ENCODE data around the gene NRXN3. TPM values are rescaled to one million over a fixed set of nuclear protein-coding genes. Genes with fewer than 3 reads are reported as not detected.
A peak's percentile ranks its signal among the peaks of the same experiment; 100 is the strongest.

NRXN3 gene
- polyA plus RNA-seq, 1 of the 3 experiments (the other 2 are of a cell fraction) = 1.6 TPM

DNA sequence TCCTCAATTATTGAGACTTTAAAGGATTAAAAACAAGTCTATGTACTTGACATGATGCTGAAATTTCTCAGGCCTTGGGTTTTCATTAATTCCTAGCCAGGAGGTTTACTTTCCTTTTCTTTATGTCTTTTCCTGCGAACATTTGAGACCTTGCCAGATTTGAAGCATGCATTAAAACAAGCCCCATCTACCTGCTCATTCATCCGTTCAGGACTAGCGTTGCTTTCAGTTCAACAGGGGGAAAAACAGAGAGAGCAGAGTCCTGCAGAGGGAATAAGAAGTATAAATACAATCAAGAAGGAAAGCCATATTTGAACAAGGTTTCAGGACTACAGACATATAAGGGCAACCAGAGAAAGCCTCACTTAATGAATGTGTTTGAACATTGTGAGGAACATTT, 1498.8 kb downstream of the NRXN3 start:
- ChIA-PET POLR2A (no interaction called here), CTCF (no interaction called here)
- Histone ChIP-seq H3K27ac (ENCODE audit: low read depth in 2 of 2, low read length in 1 of 2) (no peak overlapping the region), H3K36me3 (replicated peaks in 1 of 2; ENCODE audit: control insufficient read depth in 1 of 2, insufficient read depth in 2 of 2, low read length in 1 of 2) (no peaks in the 10 kb centered on the region), H3F3A (replicated peaks; ENCODE audit: insufficient read depth) (no peaks in the 10 kb centered on the region), H3K4me2 (peak overlapping the region; percentile 12; the same call in 1 of the 2 replicates), H3K9me2 (no peaks in the 10 kb centered on the region), H2AFZ (ENCODE audit: low read depth) (peak overlapping the region; percentile 38), H3K9me3 (no peaks in the 10 kb centered on the region), H3K9ac (no peak overlapping the region), H3K4me3 (ENCODE audit: low read depth in 2 of 2, low read length in 1 of 2) (no peak overlapping the region), H3K27me3 (ENCODE audit: insufficient read depth) (no peaks in the 10 kb centered on the region), H3K4me1 (ENCODE audit: control insufficient read depth in 1 of 2, insufficient read depth in 2 of 2, low read depth in 1 of 2, low read length in 1 of 2) (no peaks in the 10 kb centered on the region; a peak in 1 of 4 replicates), H3K79me2 (ENCODE audit: insufficient read depth) (no peaks in the 10 kb centered on the region), H4K20me1 (ENCODE audit: insufficient read depth) (no peaks in the 10 kb centered on the region)
- TF ChIP-seq, protein P1, sequence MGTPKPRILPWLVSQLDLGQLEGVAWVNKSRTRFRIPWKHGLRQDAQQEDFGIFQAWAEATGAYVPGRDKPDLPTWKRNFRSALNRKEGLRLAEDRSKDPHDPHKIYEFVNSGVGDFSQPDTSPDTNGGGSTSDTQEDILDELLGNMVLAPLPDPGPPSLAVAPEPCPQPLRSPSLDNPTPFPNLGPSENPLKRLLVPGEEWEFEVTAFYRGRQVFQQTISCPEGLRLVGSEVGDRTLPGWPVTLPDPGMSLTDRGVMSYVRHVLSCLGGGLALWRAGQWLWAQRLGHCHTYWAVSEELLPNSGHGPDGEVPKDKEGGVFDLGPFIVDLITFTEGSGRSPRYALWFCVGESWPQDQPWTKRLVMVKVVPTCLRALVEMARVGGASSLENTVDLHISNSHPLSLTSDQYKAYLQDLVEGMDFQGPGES (IDR thresholded peaks at IDR 0.05; ENCODE audit: low read depth, low read length) = no peak
- TF ChIP-seq, protein P2, sequence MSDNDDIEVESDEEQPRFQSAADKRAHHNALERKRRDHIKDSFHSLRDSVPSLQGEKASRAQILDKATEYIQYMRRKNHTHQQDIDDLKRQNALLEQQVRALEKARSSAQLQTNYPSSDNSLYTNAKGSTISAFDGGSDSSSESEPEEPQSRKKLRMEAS (IDR thresholded peaks at IDR 0.05; ENCODE audit: low read depth) = no peak
- TF ChIP-seq, protein P3, sequence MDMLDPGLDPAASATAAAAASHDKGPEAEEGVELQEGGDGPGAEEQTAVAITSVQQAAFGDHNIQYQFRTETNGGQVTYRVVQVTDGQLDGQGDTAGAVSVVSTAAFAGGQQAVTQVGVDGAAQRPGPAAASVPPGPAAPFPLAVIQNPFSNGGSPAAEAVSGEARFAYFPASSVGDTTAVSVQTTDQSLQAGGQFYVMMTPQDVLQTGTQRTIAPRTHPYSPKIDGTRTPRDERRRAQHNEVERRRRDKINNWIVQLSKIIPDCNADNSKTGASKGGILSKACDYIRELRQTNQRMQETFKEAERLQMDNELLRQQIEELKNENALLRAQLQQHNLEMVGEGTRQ (IDR thresholded peaks at IDR 0.05; ENCODE audit: borderline replicate concordance, low read depth, low read length) = no peak
- TF ChIP-seq CHD2 (IDR thresholded peaks at IDR 0.05; ENCODE audit: low read length, partially characterized antibody) (no peak), POLR2AphosphoS5 (IDR thresholded peaks at IDR 0.05; ENCODE audit: low read depth, low read length) (no peak)
- no peak for DNase-seq
- WGBS (ENCODE audit: low lambda C conversion rate) = 28% methylated on average over 3 of the region's 3 CpGs

DNA sequence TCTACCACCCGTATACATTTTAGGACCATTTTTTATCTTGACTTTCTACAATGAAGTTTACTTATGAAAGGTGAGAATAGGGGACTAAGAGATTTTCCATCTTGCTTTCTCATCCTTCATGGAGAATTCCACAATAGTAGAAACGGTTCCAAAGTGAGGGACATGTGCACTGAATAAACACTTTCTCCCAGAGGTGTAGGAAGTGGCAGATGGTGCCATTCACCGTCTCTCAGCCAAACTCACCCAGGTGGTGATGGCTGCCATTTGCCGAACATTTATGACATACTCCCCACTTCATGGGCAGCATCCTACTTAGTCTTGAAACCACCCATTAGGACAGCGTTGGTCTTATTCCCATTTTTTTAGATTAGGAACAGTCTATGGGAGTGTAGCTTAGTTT, 1500.6 kb downstream of the NRXN3 start:
- Histone ChIP-seq H3K27me3 (ENCODE audit: insufficient read depth) (no peaks in the 10 kb centered on the region), H3K4me3 (ENCODE audit: low read depth in 2 of 2, low read length in 1 of 2) (no peak overlapping the region), H3K79me2 (ENCODE audit: insufficient read depth) (no peaks in the 10 kb centered on the region), H3K27ac (ENCODE audit: low read depth in 2 of 2, low read length in 1 of 2) (no peak overlapping the region), H2AFZ (ENCODE audit: low read depth) (no peak overlapping the region), H3K9ac (no peak overlapping the region), H3K36me3 (replicated peaks in 1 of 2; ENCODE audit: control insufficient read depth in 1 of 2, insufficient read depth in 2 of 2, low read length in 1 of 2) (no peaks in the 10 kb centered on the region), H3F3A (replicated peaks; ENCODE audit: insufficient read depth) (no peaks in the 10 kb centered on the region), H3K9me3 (no peaks in the 10 kb centered on the region), H3K4me2 (no peak overlapping the region), H3K4me1 (ENCODE audit: control insufficient read depth in 1 of 2, insufficient read depth in 2 of 2, low read depth in 1 of 2, low read length in 1 of 2) (no peaks in the 10 kb centered on the region; a peak in 1 of 4 replicates), H4K20me1 (ENCODE audit: insufficient read depth) (no peaks in the 10 kb centered on the region), H3K9me2 (no peaks in the 10 kb centered on the region)
- TF ChIP-seq, protein P4, sequence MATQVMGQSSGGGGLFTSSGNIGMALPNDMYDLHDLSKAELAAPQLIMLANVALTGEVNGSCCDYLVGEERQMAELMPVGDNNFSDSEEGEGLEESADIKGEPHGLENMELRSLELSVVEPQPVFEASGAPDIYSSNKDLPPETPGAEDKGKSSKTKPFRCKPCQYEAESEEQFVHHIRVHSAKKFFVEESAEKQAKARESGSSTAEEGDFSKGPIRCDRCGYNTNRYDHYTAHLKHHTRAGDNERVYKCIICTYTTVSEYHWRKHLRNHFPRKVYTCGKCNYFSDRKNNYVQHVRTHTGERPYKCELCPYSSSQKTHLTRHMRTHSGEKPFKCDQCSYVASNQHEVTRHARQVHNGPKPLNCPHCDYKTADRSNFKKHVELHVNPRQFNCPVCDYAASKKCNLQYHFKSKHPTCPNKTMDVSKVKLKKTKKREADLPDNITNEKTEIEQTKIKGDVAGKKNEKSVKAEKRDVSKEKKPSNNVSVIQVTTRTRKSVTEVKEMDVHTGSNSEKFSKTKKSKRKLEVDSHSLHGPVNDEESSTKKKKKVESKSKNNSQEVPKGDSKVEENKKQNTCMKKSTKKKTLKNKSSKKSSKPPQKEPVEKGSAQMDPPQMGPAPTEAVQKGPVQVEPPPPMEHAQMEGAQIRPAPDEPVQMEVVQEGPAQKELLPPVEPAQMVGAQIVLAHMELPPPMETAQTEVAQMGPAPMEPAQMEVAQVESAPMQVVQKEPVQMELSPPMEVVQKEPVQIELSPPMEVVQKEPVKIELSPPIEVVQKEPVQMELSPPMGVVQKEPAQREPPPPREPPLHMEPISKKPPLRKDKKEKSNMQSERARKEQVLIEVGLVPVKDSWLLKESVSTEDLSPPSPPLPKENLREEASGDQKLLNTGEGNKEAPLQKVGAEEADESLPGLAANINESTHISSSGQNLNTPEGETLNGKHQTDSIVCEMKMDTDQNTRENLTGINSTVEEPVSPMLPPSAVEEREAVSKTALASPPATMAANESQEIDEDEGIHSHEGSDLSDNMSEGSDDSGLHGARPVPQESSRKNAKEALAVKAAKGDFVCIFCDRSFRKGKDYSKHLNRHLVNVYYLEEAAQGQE (IDR thresholded peaks at IDR 0.05; ENCODE audit: low read depth, low read length) = no peak
- TF ChIP-seq JUND (IDR thresholded peaks at IDR 0.05) (no peak), CHD2 (IDR thresholded peaks at IDR 0.05; ENCODE audit: low read length, partially characterized antibody) (no peak), EP300 (IDR thresholded peaks at IDR 0.05; ENCODE audit: borderline replicate concordance in 1 of 2, low read depth in 1 of 2, low read length in 1 of 2) (no peak), FOSL2 (IDR thresholded peaks at IDR 0.05; ENCODE audit: borderline replicate concordance, low read depth) (no peak), SIN3A (IDR thresholded peaks at IDR 0.05; ENCODE audit: borderline replicate concordance, low read depth, low read length) (no peak), YY1 (IDR thresholded peaks at IDR 0.05; ENCODE audit: low read depth) (no peak), NFIC (IDR thresholded peaks at IDR 0.05; ENCODE audit: borderline replicate concordance) (no peak), SMC3 (IDR thresholded peaks at IDR 0.05; ENCODE audit: low read depth, low read length) (no peak)
- TF ChIP-seq, protein P5, sequence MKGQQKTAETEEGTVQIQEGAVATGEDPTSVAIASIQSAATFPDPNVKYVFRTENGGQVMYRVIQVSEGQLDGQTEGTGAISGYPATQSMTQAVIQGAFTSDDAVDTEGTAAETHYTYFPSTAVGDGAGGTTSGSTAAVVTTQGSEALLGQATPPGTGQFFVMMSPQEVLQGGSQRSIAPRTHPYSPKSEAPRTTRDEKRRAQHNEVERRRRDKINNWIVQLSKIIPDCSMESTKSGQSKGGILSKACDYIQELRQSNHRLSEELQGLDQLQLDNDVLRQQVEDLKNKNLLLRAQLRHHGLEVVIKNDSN (IDR thresholded peaks at IDR 0.05; ENCODE audit: borderline replicate concordance, low read depth) = no peak
- TF ChIP-seq, protein P1 (IDR thresholded peaks at IDR 0.05; ENCODE audit: low read depth, low read length) = no peak
- no peak for DNase-seq
- 36% methylated on average over 5 of the region's 5 CpGs for WGBS (ENCODE audit: low lambda C conversion rate)
- ChIA-PET CTCF (no interaction called here), POLR2A (no interaction called here)

Data from SK-N-SH (cell line).